ENCODE data around the gene RIT2.
"Not testable (repeated sequence)": the region's sequence is repeated elsewhere in the genome, so short reads cannot be mapped to it uniquely, and the experiment has no call there.

Gene RIT2

DNA sequence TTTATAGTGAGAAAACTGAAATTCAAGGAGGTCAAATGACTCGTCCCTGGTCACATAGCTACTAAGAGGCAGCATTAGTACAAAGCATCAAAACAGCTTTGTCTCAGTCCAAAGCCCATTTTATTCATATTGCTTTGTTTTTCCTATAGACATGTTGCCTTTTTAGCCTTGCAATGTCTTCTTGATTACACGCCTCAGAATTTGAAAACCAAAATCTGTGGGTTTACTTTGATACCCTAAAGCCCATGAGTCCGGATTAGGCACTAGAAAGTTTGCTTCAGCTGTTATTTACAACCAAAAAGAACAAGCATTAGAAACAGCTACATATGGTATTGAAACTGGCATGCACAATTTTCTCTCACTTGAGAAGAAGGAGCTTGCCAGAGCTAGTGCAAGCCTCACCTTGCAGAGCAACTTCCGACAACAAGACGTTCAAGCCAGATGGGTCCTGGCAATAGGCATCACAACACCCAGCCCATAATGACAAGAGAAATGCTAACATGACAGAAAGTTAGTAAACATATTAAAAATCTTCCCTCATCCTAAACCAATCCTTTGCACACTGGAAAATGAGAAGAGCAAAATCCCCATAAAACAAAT, 276.8 kb downstream of the RIT2 start:
- no peak for DNase-seq (ENCODE audit: low read depth in 2 of 2)

DNA sequence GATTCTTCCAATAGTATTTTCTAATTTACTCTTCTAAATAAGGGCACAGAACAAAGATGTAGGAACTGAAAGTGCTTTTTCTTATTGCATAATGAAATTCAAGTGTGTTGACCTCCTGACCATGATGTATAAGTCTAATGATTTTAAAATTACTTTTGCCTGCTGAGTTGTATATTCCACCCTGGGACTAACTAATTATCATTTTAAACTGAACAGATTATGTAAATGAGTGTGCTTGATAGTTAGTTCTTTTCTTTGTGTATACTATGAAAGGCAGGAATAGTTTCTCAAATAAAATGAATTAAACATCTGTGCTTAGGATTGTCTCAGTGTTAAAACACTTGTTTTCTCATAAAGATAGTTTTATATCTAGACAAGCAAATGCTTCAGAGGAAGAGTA, 284.5 kb downstream of the RIT2 start:
- DNase-seq (ENCODE audit: low read depth in 2 of 2) = no peak

DNA sequence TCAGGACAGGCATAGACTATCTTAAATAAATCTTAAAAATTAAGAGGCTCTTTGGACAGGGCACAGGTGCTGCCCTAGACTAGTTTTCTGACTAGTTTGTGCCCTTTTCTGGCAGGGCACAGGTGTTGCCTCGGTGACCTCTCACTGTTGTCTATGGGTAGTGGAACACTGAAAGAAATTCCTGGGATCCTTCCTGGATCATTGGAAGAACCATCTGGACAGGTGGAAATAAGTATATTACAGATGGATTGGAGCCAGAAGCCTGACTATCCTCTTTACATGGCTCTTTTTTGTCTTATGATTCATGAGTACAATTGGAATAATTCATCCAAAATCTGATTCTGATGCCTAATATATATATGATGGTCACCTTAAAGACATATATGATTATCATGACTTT, 286.6 kb downstream of the RIT2 start:
- DNase-seq (ENCODE audit: low read depth in 2 of 2) = no peak

DNA sequence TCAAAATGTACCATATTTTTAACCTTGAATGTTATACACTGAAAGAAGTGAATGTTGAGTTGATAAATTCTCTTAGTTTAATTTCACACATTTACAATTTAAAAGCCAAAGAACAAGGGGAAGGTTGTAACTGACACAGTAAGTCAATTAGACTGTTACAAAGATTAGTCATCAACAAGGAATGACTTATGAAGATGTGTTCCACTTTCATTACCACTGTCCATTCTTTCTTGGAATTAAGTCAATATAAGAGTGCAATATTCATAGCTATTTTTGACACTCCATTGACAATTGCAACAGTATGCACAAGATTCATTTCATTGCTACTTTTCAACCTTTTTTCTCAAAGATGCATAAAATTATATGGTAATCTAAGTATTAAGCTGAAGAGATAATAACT, 291.3 kb downstream of the RIT2 start:
- DNase-seq (ENCODE audit: low read depth in 2 of 2) = no peak

DNA sequence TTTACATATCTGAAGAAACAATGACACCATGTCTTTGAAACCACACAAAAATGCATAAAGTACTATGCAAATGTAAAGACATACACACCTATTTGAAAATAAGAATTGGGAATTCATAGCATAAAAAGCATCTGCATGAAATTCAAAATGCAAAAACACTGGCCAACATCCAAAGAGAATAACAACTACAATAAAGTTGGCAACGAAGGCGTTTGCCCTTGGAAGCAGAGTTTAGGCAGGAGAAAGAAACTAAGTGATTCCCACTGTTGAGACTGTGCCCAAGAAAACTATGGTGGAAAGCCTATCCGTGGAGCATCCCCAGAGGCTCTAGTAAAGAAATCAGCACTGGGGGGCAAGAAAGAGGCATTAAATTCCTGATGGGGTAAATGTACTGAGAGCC, 292.8 kb downstream of the RIT2 start:
- no peak for DNase-seq (ENCODE audit: low read depth in 2 of 2)

DNA sequence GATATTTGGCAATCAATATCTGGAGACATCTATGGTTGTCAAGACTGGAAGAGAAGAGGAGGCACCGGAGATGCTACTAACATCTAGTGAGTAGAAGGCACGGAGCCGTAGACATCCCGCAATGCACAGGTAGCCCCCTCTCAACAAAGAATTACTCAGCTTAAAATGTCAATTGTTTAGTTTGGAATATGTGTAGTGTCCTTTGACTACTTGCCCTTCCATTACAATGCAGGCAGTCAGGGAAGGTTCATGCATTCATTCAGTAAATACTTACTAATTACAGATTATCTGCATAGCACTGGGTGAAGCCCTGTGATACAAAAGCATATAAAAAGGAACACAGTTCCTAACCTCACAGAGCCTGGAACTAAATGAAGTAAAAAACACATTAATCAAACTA, 294.0 kb downstream of the RIT2 start:
- no peak for DNase-seq (ENCODE audit: low read depth in 2 of 2)

DNA sequence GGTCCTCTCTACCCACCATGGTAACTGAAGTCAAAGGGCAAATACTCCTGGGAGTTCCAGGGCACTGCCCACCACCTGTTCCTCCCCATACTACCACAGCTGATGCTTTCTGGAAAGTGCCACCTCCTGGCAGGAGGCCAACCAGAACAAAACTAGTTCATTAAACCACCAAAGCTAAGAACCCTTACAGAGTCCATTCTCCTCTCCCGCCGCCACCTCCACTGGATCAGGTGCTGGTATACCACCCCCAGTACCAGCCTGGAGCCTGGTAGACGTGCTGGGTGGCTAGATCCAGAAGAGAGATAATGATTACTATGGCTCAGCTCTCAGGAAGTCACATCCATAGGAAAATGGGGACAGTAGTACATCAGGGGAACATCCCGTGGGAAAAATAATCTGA, 300.9 kb downstream of the RIT2 start:
- DNase-seq (ENCODE audit: low read depth in 2 of 2) = no peak

DNA sequence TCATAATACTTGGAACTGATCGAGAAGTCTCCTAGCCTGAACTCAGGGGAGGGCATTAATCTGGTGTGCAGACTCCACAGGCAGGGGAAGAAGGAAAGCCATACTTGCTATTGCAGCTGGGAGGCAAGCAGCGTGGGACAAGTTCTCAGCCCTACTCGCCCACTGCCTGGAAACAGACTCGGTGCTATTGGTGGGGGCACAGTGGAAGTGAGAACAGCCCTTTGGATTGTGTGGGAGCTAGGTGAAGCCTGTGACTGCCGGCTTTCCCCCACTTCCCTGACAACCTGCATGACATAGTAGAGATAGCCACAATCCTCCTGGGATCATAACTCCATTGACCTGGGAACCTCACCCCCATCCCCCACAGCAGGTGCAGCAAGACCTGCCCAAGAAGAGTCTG, 301.3 kb downstream of the RIT2 start:
- DNase-seq (ENCODE audit: low read depth in 2 of 2) = no peak

DNA sequence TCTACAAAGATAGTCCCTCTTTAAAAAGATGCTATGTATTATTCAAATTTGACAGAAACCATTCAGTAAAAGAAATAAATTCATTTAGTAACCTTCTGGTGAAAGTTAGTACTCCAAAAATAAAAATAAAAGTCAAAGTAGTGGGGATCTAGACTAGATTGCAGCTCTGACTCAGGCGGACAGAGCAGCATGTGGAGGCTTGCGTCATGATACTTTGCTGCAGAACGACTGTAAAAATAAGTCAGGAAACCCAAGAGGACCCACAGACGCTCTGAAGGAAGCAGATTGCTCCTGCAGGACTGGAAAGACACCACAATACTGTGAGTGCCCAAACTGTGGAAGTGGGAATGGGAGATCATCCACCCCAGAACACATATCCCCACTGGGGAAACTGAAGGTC, 301.9 kb downstream of the RIT2 start:
- no peak for DNase-seq (ENCODE audit: low read depth in 2 of 2)

DNA sequence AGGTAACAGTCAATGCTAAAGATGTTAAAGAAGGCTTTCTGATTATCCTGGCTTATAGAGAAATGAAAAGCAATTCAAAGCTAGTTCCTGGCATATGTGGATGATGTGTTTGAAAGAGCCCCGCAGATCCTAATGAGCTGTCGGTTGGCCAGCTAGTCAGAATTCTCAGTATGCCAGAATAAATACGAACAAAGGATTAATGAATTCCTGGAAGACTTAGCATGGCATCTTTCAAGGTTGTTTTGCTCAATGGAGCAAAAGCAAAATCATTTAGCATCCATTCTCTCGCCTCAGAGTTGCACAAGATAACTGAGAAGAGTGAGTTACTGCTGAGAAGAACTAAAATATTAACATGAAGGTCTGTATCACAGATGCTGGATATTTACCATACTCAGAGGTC, 307.6 kb downstream of the RIT2 start:
- no peak for DNase-seq (ENCODE audit: low read depth in 2 of 2)

DNA sequence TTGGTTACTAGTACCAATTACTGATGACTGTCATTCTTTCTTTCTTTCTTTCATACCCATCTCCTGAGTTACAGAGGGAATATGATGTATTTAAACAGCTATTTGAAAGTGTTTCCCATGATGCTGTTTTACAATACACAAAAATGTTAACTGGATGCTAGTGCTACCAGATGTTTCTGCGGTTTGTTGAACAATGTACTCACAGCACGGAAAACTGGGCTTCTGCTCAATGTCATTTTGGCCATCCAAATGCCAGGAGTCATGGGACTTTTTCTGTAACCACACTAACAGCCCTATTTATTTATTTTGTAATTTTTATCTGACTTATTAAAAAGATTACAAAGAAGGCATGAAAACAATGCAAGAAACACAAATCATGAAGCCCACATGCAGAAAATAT, 313.8 kb downstream of the RIT2 start:
- DNase-seq (ENCODE audit: low read depth in 2 of 2) = no peak

DNA sequence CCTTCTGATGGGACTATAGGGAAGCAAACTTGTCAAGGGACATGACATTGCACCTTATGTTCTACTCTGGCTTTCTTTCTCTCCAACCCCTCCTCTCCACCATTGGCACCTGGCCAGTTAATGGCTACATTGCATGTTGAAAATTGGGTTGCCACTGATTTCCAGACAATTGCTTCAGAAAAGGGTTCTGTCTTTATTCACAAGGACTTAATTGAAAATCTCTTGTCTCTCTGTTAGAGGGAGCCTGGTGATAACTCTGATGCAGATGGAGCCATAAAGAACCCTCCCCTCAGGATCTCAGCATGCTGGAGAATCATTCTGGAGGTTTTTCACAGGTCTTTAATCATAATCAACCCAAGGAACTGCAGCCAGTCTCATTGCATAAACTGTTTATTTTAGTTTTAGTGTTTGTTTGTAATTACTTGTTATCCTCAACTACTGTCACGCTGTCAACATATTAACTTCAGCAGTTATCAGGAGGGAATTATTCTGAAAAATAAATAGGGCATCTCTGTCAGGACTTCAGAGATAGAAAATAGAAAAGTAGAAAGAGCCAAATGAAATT, 316.8 kb downstream of the RIT2 start:
- DNase-seq (ENCODE audit: low read depth in 2 of 2) = no peak

DNA sequence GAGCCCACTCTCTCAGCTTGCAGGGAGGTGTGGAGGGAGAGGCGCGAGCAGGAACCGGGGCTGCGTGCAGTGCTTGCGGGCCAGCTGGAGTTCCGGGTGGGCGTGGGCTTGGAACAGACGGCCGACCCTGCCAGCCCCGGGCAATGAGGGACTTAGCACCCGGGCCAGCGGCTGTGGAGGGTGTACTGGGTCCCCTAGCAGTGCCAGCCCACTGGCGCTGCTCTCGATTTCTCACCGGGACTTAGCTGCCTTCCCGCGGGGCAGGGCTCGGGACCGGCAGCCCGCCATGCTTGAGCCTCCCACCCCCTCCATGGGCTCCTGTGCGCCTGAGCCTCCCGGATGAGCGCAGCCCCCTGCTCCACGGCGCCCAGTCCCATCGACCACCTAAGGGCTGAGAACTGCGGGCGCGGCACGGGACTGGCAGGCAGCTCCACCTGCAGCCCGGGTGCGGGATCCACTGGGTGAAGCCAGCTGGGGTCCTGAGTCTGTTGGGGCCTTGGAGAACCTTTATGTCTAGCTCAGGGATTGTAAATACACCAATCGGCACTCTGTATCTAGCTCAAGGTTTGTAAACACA, 320.2 kb downstream of the RIT2 start:
- not testable (repeated sequence) for DNase-seq (ENCODE audit: low read depth in 2 of 2)

DNA sequence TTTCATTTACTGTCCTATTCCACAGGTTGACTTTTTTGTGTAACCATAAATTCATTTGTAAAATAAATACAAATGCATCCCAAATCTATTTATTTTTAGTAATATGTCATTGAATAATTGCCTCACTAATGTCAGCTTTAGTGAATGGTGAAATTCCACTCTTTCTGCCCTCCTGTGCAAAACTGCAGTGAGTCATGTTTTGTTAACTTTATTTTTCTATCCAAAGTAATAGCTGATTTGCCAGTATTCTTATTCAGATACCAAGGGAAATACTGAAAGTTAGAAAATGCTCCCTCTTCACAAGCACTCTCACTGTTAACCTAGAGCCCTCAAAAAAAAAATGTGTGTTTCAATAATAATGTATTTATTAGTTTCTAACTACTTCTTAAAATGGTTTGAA, 322.8 kb downstream of the RIT2 start:
- no peak for DNase-seq (ENCODE audit: low read depth in 2 of 2)

DNA sequence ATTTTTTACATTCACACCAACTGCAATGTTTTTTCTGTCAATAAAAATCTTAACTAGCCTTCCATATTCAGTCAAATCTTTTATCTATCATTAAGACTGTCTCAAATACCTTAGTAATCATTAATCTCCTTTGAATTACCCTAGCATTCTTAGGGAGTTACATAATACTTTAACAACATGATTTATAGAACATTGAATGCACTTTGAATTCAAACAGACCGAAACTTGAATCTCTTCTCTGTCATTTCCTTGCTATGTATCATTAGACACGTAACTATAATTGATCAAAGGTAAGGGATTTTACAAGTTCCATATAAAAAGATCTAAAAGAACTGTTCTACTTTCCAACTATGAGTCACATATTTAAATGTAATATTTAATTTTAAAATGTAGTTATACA, 330.9 kb downstream of the RIT2 start:
- no peak for DNase-seq (ENCODE audit: low read depth in 2 of 2)

DNA sequence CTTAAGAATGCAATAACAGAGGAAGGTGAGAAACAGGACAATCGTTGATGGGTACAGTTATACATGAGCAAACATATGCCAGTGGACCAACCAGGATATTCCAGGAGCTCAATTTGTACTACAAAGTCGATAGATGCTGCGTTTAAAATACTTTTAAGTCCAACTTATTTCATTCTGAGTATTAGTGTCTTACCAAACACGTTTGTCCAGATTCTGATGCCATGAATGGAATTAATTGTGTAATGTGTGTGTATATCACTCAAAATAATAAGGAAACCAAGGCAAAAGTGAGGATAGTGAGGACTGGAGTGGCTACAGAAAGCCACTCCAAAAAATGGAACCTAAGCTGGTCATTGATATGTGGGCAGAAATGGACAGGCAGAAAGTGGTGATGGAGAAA, 332.6 kb downstream of the RIT2 start:
- no peak for DNase-seq (ENCODE audit: low read depth in 2 of 2)

DNA sequence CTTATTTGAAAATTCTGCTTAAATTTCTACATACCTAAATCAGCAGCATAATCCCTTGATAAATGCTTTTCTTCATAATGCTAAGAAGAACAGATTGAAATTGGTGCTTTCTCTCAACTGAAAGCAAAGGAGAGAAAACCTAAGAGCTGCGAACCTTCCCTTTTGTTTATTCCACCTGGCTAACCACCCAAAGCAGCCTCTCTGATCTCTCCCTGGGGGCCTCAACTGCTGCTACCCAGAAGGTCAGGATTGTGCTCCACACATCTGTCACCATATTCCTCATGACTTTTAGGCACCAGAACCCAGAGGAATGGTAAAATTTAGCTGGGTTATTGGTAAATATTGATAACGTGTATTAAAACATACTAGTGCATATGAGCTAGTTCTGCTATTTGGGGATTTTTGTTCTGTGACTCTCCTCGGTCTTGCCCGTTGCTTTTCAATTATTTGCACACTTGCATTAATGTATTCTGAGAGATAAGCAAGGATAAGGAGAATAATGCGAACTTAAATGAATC, 334.1 kb downstream of the RIT2 start:
- DNase-seq (ENCODE audit: low read depth in 2 of 2) = no peak

DNA sequence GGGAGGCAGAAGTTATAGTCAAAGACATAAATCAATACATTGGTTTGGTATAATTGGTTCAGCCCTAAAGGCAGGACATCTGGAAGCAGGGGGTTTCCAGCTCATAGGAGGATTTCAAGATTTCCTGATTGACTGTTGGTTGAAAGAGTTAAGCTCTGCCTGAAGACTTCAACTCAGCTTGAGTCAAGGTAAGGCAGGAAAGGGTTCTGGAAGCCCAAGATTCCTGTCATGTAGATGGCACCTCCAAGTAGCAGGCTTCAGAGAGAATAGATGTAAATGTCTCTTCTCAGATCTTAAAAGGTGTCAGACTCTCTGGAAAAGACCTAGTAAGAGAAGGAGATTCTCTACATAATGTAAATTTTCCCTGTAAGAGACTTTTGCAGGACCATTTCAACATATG, 335.3 kb downstream of the RIT2 start:
- DNase-seq (ENCODE audit: low read depth in 2 of 2) = no peak

DNA sequence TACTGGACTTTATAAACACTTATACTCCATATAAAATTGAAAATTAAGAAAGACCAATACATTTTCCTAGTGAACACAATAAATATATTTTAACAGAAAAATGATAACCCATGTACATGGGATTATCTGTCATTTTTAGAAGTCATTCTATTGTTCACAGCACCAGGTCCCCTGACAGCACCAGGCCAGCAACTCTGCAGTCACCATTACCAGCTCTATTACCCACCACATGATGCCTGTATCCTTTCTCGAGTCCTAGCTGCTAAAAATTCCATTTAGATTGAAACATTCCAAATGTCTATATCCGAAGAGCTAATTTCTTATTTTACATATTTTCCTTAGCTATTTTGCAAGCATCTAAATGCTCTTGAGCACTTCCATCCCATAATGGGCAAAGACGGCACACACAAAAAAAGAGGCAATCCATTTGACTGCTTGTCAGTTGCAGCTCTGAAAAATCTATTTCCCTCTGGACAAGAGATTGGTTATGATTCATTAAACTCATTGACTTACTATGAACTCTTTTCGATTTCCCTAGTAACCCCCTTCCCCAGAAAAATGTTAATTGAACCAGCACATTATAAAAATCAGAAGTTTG, 336.9 kb downstream of the RIT2 start:
- no peak for DNase-seq (ENCODE audit: low read depth in 2 of 2)

DNA sequence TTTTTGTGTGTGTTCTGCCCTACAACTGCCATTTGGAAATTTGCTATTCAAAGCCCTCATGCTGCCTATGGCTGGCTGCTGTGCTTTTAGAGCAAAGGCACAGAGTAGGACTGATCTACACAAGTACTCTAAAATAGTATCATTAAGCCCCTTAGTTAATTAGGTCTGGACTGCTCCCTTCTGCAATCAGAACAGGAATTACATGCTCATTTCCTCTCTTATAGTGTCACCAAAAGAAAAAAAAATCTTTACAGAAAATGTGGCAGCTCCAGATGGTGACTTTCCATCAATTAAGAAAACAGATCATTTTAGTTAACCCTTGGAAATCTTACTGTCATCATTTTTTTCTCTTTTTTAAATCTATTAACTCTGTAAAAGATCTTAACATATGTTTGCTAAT, 337.5 kb downstream of the RIT2 start:
- DNase-seq (ENCODE audit: low read depth in 2 of 2) = no peak

DNA sequence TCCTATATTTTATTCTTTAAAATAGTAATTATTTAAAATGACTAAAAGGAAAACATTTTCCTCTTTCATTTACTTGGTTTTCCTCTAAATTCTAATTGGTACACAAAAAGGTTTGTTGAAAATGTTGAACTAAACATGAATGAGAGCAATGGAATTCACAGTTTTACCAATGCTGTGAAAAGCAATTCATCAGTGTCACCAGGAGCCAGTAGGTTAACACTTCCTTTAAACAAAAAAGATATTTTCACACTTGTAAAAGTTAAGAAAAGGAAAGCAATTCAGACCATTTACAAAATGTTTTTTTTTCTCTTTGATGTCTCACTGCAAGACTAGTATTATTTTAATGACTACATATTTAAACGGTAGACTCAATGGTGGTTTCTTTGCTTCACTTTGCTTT, 341.6 kb downstream of the RIT2 start:
- DNase-seq (ENCODE audit: low read depth in 2 of 2) = no peak

DNA sequence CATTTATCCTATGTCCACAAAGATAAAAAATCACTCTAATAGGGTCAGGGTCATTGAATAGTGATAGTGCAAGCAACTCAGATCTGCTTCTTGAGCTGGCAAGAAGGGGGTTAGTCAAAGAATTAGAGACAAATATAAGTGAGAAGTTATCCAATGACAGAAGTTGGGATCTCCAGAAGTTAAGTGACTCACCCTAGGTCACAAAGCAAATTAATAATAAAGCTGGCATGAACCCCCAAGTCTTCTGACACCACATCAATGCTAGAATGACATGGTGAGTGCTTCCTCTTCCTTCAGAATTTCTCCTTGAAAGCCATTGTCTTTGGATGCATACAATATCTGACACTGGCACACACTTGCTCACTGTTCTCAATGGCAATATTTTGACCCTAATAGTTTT, 343.5 kb downstream of the RIT2 start:
- DNase-seq (ENCODE audit: low read depth in 2 of 2) = no peak

DNA sequence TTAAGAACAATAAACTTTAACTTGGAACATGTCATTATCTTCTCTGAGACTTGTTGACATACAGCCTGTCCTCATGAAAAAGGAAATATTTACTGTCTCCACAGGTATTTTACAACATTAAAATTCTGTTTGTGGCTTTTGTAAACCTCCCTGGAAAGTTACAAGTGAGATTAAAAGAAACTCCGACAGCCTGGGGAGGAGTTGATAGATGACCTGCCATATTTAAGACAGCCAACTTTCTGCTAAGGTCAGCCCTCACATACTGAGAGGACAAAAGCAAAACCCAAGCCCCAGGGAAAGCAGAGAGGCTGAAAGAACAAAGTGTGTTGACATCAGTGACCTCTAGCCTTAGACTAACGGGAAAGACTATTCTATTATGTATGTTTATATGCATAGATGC, 350.2 kb downstream of the RIT2 start:
- no peak for DNase-seq (ENCODE audit: low read depth in 2 of 2)

Measured in stimulated activated CD4-positive, alpha-beta T cell treated with anti-CD3 and anti-CD28 coated beads, Interleukin-1b, Interleukin-23, amount 100 ng/mL, for 4 hours (primary cell).